Measurements from ENCODE around the gene SLC6A13. TPM values are rescaled to one million over a fixed set of nuclear protein-coding genes. Genes with fewer than 3 reads are reported as not detected.

Gene SLC6A13
- total and polyA plus RNA-seq, 2 of the 13 experiments (the other 11 are each of a cell fraction or from before 2014, with no cell fraction given) = 0.05 to 0.15 TPM

DNA sequence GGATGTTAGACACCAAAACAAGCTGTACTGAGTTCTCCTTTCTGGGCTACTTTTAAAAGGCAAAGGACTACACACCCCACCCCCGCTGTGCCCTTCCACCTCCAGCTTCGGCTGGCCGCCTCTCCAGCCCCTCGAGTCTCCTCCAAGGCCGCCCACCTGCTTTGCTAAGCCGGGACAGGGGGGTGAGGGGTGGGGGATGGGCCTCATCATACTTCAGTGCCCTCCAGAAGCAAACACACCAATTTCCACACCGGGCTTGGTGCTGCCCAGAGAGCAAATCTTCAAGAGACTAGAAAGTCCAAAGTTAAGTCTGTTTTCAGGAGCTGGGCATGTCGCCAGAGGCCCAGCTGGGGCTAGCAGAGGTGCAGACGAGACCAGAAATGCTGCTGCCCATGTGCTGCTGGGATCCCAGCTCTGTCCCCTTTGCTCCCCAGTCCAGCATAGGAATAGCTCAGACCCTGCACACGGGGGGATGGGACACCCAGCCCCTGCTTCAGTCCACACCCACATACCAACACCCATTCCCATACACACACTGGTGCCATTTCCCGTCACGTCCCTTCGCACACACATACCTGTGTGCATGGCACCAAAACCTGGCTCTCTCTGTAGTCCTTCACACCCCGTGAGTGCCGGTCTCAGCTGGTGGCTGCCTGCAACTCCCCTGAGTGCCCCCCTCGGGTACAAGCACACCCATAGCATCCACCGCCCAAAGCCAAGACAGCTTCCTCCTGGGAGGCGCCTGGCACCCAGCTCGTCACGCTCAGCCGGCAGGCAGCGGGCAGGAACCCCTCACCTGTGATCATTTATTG lies 49.7 kb downstream of the SLC6A13 start (continued):
- no peak for TF ChIP-seq THYN1 (CRISPR knock-in tag; IDR thresholded peaks at IDR 0.05; ENCODE audit: borderline replicate concordance, low read depth)
- TF ChIP-seq, protein P1, sequence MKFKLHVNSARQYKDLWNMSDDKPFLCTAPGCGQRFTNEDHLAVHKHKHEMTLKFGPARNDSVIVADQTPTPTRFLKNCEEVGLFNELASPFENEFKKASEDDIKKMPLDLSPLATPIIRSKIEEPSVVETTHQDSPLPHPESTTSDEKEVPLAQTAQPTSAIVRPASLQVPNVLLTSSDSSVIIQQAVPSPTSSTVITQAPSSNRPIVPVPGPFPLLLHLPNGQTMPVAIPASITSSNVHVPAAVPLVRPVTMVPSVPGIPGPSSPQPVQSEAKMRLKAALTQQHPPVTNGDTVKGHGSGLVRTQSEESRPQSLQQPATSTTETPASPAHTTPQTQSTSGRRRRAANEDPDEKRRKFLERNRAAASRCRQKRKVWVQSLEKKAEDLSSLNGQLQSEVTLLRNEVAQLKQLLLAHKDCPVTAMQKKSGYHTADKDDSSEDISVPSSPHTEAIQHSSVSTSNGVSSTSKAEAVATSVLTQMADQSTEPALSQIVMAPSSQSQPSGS (CRISPR knock-in tag; IDR thresholded peaks at IDR 0.05) = no peak
- no peak for TF ChIP-seq MED1 (CRISPR knock-in tag; IDR thresholded peaks at IDR 0.05)
- no peak for TF ChIP-seq RFX5 (IDR thresholded peaks at IDR 0.05; ENCODE audit: low read depth, low read length)
- no peak for TF ChIP-seq ZNF143 (CRISPR knock-in tag; IDR thresholded peaks at IDR 0.05)
- TF ChIP-seq ZNF570 (CRISPR knock-in tag; IDR thresholded peaks at IDR 0.05; ENCODE audit: borderline replicate concordance) = no peak
- TF ChIP-seq MAFK (conservative IDR thresholded peaks at IDR 0.05 in 1 of 2, IDR thresholded peaks at IDR 0.05 in 1 of 2; ENCODE audit: low read length in 2 of 2) = no peak
- TF ChIP-seq ZNF781 (CRISPR knock-in tag; IDR thresholded peaks at IDR 0.05; ENCODE audit: borderline replicate concordance, not compliant biosample characterization) = no peak
- TF ChIP-seq PHF21A (CRISPR knock-in tag; IDR thresholded peaks at IDR 0.05) = peak; percentile 54; the same call in 1 of the 2 replicates
- no peak for TF ChIP-seq ESRRA (CRISPR knock-in tag; IDR thresholded peaks at IDR 0.05; ENCODE audit: low read depth)
- no peak for TF ChIP-seq ZC3H4 (CRISPR knock-in tag; IDR thresholded peaks at IDR 0.05; ENCODE audit: borderline replicate concordance)
- no peak for TF ChIP-seq ZNF33B (CRISPR knock-in tag; IDR thresholded peaks at IDR 0.05)
- no peak for TF ChIP-seq IKZF1 (IDR thresholded peaks at IDR 0.05)
- TF ChIP-seq, protein P2, sequence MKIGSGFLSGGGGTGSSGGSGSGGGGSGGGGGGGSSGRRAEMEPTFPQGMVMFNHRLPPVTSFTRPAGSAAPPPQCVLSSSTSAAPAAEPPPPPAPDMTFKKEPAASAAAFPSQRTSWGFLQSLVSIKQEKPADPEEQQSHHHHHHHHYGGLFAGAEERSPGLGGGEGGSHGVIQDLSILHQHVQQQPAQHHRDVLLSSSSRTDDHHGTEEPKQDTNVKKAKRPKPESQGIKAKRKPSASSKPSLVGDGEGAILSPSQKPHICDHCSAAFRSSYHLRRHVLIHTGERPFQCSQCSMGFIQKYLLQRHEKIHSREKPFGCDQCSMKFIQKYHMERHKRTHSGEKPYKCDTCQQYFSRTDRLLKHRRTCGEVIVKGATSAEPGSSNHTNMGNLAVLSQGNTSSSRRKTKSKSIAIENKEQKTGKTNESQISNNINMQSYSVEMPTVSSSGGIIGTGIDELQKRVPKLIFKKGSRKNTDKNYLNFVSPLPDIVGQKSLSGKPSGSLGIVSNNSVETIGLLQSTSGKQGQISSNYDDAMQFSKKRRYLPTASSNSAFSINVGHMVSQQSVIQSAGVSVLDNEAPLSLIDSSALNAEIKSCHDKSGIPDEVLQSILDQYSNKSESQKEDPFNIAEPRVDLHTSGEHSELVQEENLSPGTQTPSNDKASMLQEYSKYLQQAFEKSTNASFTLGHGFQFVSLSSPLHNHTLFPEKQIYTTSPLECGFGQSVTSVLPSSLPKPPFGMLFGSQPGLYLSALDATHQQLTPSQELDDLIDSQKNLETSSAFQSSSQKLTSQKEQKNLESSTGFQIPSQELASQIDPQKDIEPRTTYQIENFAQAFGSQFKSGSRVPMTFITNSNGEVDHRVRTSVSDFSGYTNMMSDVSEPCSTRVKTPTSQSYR (CRISPR knock-in tag; IDR thresholded peaks at IDR 0.05; ENCODE audit: borderline replicate concordance) = peak; percentile 80; the same call in 1 of the 2 replicates
- TF ChIP-seq ZNF891 (CRISPR knock-in tag; IDR thresholded peaks at IDR 0.05) = 0 out of 2 replicates have a peak, but pooled peaks have one; percentile 29
- no peak for TF ChIP-seq GZF1 (CRISPR knock-in tag; IDR thresholded peaks at IDR 0.05)
- no peak for TF ChIP-seq JUNB (CRISPR knock-in tag; IDR thresholded peaks at IDR 0.05; ENCODE audit: borderline replicate concordance)
- no peak for TF ChIP-seq GPN1 (CRISPR knock-in tag; IDR thresholded peaks at IDR 0.05; ENCODE audit: borderline replicate concordance)
- no peak for TF ChIP-seq SIX1 (CRISPR knock-in tag; IDR thresholded peaks at IDR 0.05; ENCODE audit: borderline replicate concordance)
- TF ChIP-seq MTF2 (CRISPR knock-in tag; IDR thresholded peaks at IDR 0.05; ENCODE audit: borderline replicate concordance) = no peak
- no peak for TF ChIP-seq MYNN (CRISPR knock-in tag; IDR thresholded peaks at IDR 0.05; ENCODE audit: low read depth)
- peak; percentile 92 for TF ChIP-seq TFAP4 (IDR thresholded peaks at IDR 0.05; ENCODE audit: borderline replicate concordance, low read depth)
- TF ChIP-seq ZNF343 (CRISPR knock-in tag; IDR thresholded peaks at IDR 0.05) = no peak
- TF ChIP-seq ZMAT3 (CRISPR knock-in tag; conservative IDR thresholded peaks at IDR 0.05) = no peak
- TF ChIP-seq YEATS2 (CRISPR knock-in tag; IDR thresholded peaks at IDR 0.05; ENCODE audit: borderline replicate concordance) = no peak
- TF ChIP-seq RXRA (CRISPR knock-in tag; IDR thresholded peaks at IDR 0.05) = no peak
